GM18511 (cell line): ENCODE results near the gene ASPRV1.

ENCODE experiments used
- ATAC-seq: cut with Tn5 transposase; IDR thresholded peaks from one replicate; pipeline ENCODE4 v1.9.1; 2021; ENCODE audit warnings: mild to moderate bottlenecking, moderate library complexity; ENCODE audit not compliant: unreplicated experiment

ASPRV1 gene

DNA sequence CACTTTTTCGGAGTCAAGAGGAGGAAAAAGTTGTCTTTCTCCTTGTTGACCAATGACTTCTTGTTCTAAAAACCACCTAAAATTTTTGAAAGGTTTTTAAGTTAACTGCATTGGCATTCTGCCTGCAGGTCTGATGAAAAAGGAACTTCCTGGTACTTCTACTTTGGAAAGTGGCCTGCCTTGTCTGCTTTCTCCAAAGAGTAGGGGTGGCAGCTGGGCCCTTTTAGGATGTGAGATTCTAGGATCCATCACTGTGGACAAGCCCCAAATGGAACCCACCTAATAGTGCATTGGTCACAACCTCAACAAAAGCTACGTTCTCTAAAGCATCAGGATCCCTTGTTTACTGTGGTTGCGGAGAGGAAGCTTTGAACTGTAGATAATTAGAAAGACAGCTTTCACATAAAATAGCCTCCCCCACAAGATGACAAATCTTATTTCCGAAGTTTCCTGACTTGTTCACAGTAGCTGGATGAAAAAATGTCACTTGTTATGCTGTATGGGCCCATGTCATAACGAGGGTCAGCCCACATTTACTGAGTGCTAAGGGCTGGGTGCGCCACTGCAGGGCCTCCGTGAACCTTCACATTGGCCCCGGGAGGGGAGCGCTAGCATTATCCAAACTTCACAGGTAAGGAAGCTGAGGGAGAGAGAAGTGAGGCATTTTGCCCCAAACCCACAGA, 17.4 kb downstream of the ASPRV1 start:
- ATAC-seq = no peak

DNA sequence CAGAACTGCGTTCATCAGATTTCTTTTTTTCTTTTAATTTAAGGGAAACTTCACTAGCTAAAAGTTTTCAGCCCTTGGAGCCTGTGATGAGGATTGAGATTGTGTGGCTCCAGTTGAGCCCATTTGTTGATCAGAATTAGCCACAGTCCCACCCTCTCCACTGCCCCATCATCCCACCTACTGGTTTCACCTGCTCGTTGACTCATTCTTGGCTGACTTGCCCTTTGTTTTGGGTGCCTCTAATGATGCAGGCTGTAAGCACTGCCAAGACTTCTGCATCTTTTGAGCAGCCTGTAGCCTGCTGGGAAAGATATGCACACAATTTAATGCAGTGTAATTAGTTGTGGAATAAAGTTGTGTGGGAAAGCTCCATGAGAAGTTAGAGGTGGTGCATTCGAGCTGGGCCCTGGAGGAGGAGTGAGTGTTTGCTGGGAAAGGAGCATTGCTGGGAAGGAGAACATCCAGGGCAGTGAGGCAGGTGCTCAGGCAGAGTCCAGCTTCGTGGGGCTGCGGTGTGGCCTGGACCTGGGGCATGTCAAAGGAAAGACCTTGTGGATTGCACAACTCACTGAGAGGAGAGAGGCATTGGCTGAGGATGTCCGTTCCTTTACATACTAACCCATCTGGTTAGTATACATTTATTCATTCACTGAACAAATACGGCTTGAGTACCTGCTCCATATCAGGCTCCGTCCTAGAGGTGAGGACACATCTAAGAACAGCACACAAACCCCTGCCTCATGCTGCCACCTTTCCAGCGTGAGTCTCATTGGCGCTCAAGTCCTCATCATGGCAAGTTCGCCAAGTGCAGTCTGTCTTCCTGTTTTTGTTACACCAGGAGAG, 18.2 kb downstream of the ASPRV1 start:
- no peak for ATAC-seq

DNA sequence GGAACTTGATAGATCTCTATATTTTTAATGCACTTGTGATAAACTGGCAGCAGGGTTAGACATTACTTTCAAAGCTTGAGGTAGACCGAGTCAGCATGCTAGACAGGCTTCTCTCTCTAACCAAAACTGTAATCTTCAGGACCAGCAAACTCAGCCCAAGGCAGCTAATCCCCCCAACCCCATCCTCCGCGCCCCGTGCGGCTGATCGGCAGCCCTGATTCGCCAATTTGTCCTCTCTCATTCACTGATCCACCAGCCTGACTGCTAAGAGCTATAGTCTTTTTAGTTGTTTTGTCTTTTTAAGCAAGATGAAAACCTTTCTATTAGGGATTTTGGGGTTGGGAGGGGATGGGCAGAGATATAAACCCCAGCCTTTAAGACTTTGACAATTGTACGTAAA, 20.7 kb downstream of the ASPRV1 start:
- no peak for ATAC-seq

DNA sequence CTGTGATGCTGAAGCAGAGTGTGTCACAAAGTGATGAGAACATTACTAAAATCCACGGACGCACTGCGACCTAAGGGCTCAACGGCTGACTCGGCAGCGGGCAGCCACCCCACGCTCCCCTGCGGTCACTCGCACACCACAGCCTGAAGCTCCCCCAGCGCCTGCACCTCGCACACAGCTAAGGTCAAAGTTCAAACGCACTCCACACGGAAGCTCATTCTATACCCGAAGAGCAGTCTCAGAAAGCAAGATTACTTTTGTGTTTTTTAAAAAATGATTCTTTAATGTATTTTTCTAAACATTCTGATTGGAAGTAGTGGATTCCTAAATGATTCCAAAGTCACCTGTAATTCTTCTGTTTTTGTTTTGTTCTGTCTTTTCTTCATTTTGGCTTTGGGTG, 21.7 kb downstream of the ASPRV1 start:
- no peak for ATAC-seq

DNA sequence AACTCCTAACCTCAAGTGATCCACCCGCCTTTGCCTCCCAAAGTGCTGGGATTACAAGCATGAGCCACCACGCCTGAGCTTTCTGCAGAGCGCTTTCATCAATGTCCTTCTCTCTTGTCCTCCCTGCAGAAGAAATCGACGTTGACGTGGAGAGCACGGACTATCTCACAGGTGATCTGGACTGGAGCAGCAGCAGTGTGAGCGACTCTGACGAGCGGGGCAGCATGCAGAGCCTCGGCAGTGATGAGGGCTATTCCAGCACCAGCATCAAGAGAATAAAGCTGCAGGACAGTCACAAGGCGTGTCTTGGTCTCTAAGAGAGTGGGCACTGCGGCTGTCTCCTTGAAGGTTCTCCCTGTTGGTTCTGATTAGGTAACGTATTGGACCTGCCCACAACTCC, 23.5 kb downstream of the ASPRV1 start:
- ATAC-seq = no peak

DNA sequence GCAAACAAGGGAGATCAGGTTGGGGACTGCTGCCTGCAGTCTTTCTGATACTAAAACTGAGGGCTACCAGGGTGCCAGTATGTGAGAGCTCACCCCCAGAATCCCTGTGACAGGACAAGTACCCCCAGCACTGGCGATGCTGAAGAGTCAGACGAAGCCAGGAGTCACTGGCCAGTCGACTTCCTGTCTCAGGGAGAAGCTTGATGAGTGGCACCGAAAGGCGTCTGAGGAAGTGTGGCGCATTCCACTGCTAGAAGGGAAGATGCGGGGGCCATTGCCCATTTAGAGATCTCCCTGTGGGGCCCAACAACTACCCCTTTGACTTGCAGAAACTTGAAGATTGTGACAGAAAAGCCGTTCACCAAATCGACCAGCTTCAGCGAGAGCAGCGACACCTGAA, 24.5 kb downstream of the ASPRV1 start:
- no peak for ATAC-seq

DNA sequence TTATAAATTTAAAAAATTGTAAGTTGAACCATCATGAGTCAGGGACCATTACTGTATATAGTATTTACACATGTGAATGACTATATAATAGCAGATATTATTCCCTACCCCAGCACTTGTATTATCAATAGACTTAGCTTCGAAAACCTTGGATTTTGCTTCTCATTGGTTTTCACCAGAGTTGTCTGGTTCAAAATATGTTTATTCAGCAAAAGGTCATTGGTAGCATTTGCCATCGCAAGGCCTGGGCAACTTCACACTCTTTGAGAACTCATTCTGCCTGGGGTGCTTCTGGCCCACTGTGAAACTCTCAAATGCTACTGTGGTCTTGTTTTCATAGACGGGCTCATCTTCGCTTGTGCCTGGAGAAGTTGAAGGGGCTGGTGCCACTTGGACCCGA, 26.4 kb downstream of the ASPRV1 start:
- ATAC-seq = no peak

DNA sequence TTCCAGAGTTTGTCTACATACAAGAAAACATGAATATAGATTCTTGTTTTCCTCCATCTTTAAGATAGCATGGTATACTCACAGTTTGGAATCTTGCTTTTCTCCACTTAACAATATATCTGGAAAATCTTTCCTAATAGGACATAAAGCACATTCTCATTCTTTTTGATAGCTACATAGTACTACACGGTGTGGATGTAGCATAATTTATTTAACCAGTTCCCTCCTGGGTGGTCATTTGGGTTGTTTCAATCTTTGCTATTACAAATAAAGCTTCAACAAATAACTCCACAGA, 26.9 kb downstream of the ASPRV1 start:
- no peak for ATAC-seq

DNA sequence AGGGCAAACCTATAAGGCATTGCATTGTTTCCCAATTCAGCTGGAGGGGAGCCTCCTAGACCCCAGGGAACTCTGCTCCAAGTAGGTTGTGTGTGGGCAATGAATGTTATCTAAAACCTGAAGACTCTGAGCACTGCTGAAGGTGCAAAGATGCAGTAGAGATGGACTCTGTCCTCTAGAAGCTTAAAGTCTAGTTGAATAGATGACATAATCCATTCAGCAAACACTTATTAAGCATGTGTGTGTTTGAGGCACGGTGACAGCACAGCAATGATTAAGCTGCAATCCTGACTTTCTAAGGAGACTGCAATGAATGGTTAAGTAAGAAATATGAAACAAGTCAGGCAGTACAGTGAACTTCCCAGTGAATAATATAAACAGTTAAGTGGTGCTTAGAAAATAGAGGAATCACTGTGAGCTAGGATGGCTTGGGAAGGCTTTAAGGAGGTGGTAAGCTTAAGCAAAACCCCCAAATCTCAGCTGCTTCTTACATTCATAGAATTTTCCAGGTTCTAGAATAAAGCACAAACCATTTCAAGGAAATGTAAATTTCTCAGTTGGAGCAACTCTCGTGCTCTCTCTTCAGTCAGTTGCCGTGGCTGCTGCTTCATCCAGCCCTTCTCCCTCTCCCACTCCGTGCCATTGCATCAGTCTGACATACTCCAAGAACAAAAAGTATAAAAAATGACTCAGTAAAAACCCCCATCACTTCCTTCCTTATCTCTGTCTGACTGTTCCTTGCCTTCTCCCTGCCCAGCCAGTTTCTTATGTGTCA, 27.4 kb downstream of the ASPRV1 start:
- no peak for ATAC-seq

DNA sequence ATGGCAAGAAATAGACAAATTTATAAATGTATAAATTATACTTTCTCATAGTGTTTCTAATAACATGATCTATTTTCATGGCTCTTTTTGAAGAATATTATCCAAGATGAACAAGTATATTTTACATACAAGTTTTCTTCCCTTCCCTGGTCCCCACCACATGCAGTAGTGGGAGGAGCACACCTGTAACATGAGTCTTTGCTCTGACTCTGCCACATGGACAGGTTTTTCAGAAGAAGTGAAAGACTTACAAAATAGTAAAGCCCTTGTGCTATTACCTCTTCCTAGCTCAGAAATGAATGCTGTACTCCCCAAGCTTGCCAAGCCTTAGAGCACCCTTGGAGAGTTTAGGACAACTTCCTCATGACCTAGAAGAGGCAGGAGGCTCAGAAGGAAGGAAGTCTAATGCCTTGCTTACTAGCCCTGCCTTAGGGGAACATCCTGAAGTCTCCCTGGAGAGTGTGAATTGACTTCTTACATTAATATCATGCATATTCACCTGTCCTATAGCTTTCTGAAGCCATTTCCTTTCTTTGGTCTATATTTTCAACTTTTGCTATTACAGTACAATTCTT, 28.1 kb downstream of the ASPRV1 start:
- ATAC-seq = no peak

DNA sequence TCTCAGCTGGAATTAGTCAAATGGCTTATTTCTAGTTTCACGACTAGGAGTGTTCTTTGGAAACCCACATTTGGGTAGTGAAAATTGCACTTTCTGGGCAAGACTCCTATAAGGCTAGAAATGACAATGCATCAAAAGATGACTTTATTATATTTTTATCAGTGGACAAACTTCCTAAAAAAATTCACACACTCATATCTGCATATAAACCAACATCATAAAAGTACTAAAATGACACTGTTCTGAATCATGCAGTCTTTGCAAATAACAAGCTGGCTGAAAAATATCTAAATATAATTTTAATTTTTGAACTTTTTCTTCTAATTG, 28.9 kb downstream of the ASPRV1 start:
- ATAC-seq = no peak

DNA sequence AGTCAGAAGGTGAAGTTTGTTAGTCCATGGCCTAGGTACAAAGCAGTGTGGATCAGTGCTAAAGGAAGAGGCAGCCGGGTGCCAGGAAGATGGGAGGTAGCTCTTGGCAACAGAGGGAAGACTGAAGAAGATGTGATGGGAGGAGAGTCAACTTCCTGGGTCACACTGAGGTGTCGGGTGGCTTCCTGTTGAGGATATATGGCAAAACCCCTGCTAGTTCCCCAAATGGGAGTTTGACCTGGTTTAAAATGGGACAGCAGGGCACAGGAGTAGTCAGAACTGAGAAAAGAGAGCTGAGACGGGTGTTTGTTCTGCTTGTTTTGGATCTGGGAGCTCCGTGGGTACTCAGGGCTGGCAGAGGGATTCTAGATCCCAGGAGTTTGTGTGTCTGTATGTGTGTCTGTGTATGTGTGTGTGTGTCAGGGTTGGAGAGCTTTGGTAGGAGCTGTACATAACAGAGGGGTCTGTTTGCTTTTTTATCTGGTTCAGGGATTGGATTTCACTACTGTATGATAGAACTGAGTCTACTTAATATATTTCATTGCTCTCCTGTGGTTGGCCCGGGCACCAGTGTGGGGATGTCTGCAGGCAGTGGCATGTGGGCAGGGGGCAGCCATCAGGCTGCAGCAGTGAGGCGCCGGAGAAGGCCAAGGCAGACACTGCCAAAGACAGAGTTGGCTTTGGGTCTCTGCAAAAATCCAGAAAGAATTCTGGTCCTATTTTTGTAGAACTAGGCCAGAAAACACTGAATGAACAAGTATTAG, 29.4 kb downstream of the ASPRV1 start:
- no peak for ATAC-seq

DNA sequence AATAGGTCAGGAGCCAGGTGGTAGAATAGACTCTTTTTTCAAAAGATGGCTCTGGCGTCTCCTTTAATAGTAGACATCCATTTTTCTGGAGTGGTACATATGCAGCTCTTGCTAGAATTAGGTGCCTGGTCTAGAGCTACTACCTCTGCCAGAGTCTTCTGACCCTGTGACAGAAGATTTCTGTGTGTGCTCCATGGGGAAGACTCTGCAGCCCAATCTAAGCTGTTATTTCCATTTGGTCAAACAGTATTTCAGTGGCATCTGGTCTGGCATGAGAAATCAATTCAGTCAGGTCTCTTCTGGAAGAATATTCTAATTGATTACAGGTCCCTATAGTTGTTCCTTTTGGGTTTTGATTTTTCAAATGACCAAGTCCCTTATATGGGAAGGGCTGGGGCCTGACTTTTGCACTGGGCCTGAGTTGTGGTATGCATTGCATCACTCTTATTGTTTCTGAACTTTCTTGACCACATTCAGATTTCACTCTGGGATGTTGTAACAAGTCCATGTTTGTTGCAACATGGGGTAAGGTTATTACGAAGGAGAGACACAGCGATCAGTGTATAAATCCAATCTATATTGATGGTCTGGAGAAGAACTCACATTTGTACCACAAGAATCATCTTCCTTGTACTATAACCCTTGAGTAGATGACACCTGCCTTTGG, 34.4 kb downstream of the ASPRV1 start:
- no peak for ATAC-seq

DNA sequence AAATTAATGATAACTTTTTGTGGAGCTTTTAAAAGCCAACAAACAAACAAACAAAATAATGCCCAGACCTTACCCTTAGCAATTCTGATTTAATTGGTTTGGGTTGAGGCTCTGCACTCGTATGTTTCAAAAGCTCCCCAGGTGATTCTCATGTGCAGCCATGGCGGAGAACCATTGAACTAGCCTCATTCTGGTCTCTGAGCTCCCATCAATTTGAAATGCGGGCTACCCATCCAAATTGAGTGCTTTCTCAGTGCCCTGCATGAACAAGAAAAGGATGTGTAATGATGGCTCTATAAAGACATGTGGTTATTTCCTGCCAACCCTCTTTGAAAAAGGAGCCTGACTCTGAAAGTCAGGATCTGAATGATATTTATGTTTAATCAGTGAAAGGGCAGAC, 38.3 kb downstream of the ASPRV1 start:
- ATAC-seq = no peak

DNA sequence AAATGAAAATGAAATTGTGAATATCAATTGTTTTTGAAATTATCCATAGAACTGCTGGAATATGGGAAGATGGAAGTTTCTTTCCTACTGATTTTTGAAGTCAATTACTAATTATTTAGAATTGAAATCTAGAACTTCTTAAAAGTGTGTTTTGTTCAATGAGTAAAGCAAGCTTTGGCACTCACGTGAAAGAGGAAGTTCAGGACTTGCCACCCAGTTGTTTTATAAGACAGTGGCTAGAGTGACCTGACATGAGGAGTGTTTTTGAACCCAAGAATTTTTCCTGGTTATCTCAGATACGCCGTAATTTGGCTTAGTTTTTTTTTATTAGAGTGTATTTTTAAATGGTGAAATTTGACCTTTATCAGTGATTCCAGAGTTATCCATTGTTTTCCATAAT, 43.0 kb downstream of the ASPRV1 start:
- no peak for ATAC-seq

DNA sequence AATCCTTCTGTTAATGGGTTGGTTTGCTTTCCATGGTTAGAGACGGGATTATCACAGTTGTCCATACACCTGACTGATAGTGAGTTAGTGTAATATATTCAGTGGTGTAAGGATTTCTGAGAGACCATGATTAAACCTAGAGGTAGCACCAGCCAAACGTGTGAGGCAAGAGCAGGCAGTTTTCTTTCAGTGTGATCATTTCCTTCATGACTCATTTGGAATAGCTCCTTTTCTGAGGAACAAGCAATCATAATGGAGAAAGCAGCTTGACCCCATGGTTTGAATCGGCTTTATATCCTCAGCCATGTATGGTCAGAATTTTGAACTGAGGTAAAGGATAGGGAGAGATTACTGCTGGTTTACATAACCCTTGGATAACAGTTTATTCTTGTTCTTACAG, 43.6 kb downstream of the ASPRV1 start:
- ATAC-seq = no peak

DNA sequence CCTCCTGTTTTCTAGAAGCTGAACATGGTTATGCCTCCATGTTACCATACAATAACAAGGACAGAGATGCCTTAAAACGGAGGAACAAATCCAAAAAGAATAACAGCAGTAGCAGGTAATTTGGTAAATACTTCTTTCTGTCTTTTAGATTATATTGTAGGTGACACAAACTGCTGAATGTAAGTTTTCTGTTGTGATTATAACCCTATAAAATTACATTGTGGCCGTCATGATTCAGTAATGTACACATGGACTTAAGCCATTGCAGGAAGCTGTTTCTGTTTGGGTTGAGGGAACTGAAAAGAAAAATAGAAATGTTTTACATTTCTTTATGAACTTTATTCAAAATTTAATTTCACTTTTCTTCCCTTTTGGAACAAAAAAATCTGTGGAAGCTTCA, 45.3 kb downstream of the ASPRV1 start:
- ATAC-seq = no peak

DNA sequence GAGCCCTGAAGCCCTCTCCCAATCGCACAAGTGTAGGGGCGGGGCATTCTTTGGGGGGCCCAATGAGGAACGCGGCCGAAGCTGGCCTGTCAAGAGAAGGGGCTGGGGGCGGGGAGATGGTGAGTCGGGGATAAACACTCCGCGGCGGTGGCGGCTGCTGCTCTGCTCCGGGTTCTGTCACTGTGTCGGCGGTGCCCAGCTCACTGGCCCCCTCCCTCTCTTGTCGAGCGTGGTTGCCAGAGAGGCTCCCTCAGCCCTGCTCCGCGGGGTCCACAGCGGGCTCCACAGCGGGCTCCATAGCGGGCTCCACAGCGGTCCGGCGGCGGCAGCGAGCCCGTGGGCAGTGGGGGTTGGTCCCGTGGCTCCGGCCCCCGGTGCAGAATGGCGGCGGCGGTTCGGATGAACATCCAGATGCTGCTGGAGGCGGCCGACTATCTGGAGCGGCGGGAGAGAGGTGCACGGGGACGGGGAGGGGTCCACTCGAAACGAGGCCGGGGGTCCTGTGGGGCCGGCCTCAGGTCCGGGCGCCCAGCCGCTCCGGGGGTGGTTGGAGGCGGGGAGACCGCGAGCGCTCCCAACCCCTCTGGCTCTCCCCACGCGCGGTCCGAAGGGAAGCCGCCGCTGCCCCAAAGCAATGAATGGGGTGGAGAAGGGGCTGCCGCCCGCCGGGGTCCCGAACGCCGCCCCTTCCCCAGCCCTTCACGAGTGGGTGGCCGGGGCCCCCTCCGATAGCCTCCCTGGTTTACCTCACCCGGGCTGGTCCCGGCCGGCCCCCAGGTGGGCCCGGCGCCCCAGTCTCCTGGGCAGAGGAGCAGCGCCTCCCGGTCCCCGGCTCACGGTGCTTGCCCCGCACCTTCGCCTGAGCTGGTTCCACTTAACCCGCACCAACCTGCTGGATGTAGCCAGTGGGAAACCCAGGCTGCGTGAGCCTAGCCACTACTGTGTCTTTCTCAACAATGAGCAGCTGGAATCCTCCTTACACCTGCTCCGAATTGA, 46.2 kb downstream of the ASPRV1 start, which contains the start of gene MXD1:
TSS of gene MXD1 (plus strand) at position 160 of the 996 bp plus-strand sequence. CDS start at position 382, 222 bp downstream.
- ATAC-seq = no peak
